Ecto neural progenitor cell (in vitro differentiated cells): ENCODE measurements around the gene SCNM1.

Source experiments
- DNase-seq: peaks from one replicate; pipeline ENCODE4 v3.0.0-alpha.2; 2018; ENCODE audit warnings: low spot score

The SCNM1 gene, protein sequence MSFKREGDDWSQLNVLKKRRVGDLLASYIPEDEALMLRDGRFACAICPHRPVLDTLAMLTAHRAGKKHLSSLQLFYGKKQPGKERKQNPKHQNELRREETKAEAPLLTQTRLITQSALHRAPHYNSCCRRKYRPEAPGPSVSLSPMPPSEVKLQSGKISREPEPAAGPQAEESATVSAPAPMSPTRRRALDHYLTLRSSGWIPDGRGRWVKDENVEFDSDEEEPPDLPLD

DNA sequence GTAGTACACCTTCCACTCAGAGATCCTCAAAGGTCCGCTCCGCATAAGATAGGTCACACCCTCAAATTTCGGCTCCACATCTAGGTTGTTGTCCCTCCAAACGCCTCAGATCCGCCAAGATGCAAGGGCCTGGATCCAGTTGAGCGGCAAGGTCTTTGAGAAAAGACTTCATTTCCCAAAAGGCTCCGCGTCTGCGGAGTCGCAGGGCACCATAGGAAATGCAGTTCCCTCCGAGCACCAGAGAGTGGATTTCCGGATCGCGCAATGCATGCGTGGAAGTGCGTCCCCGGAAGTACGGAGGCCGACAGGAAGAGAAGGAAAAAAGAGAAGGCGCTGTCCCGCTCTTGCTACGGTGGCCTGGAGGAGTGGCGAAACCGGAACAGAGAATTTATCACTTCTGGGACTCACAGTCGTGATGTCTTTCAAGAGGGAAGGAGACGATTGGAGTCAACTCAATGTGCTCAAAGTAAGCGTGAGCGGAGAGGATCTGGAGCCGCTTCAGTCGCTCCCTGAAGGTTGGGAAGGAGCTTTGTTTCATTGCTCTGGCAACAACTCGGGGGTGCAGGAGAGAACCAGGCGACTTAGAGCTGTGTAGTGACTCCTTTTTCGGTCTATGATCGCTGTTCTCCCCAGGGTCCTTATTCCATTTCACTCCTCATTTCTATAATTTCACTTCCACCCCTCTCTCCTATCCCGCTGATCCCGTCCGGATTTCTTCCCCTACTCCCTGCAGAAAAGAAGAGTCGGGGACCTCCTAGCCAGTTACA is at the start of gene SCNM1, which contains the start of gene LYSMD1:
Gene SCNM1, plus strand, starts transcription at position 407 of the 767 bp plus-strand sequence. Its CDS starts 9 bp downstream, at position 416.
Gene LYSMD1, minus strand, starts transcription at position 165 of the 767 bp plus-strand sequence. CDS start 644 bp downstream, outside the sequence.
- peak; percentile 97 for DNase-seq

DNA sequence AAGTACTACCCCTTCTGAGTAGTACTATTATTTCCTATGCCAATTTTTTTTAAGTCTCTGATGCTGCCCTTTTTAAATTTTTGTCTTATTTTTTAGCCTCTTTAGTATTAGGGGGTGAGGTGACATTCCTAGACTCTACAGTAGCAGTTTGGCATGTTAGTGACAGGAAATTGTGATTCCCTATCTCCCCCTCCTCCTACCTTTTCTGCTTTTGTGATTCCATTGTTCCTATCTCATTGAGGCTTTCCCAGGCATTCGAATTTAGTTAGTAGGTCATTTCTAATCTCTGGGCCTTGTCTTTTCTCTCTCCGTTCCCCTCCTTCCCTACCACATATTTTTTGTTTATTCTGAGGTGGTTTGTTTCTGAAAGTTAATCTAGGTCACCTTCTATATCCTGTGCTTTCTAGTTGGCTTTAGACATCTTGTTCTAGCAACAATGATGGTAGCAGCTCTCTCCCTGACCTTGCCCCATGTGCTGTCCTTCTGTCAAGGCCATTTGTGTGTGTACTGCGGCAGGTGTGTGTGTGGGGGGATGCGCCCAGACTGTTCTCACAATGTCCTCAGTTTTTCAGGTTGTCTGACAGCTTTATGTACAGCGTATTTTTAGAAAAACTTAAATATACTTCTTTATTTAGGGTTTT is 41.1 kb upstream of the SCNM1 start:
- DNase-seq: no peak

DNA sequence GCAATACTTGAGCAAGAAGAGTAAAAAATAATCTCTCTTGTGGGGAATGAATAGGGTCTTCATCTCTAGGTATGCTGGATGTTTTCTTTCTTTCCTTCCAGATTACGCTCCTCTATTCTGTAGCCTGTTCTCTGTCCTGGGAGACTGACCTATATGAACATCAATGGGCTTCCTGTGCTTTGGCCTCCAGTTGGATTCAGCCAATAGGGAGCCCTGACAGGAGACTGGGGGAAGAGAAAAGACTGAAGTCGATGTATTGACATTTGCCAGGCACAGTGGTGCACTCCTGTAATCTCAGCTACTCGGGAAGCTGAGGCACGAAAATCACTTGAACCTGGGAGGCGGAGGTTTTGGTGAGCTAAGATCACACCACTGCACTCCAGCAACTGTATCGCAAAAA is 37.1 kb upstream of the SCNM1 start:
- DNase-seq: no peak

DNA sequence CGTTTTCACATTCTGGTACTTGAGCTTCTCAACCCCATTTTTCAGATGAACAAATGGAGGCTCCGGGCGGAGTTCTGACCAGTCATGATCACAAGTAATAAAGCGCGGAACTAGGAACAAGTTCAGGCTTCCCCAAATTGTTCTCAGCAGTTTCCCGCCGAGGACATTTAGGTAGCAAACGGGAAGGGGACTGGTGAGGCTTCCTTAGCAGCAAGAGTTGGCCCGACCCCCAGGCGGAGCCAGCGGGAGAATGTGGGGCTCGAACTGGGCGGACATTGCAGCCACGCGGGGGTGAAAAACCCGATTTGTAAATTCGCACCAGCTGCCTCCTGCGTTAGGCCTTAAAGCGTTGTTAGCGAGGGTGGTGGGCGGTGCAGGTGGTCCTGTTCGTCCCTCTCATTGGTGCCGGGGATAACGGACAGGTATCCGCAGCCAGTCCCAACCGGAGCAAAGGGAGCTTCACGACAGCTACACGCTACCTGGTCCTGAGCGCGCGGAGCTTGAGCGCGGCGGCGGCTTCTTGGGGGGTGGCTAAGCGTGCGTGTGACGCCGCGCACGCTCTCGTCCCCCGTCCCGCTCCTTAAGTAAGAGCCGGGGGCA is 34.9 kb upstream of the SCNM1 start:
- peak; percentile 91 for DNase-seq

DNA sequence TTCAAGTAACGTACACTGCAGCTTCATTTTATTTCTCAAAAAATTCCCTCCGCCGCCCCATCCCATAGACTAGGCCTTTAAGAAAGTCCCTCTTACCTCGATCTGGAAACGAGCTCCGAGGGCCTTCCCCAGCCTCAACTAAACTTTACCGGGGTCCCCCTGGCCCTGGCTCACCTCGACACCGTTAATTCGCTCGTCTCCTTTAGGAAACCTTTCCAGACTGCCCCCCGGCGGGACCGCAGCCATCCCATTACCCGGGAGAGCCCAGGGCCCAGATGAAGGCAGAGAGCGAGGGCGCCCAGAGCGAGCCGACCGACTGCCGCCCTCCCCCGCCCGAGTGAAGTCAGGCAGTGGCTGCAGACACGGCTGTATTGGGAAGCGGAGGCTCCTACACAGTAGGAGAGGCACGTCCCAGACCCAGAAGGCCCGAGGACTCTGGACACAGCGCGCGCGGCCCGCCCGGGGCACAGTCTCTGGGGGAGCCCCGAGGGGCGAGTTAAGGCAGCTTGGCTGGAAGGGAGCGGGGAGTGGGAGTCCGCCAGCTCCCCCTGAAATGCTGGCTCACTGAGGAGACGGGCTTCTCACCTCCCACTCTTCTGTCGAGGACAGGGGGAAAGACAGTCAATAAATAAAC is 34.1 kb upstream of the SCNM1 start:
- peak; percentile 76 for DNase-seq

DNA sequence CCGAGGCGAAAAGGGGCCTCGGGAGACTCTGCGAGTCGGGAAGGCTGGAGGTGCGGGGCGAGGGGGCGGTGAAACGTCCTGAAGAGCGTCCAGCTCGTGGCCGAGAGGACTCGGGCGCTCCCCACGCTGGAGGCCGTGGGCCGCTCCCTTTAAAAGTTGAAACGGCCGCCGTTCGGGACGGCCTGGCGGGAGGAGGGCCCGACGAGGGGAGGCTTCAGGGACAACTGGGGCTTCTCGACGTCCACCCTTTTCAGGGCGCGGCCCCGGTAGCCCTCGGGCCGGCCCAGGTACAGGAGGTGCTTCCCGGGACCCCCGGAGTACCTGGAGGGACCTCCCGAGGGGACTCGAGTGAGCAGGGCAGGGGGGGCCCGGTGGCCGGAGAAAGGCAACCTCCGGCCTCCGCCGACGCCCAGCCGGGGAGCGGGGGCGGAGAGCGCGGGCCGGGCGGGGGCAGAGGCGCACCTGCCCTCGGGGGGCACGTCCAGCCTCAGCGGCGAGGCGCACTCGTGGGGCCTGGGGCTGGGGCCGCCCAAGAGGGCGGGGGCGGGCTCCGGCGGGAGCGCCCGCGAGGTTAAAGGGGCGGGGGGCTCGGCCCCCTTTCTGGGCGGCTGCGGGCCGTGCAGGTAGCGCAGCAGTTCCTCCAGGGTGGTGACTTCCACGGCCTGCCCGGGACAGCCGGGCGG is 33.5 kb upstream of the SCNM1 start:
- no peak for DNase-seq

DNA sequence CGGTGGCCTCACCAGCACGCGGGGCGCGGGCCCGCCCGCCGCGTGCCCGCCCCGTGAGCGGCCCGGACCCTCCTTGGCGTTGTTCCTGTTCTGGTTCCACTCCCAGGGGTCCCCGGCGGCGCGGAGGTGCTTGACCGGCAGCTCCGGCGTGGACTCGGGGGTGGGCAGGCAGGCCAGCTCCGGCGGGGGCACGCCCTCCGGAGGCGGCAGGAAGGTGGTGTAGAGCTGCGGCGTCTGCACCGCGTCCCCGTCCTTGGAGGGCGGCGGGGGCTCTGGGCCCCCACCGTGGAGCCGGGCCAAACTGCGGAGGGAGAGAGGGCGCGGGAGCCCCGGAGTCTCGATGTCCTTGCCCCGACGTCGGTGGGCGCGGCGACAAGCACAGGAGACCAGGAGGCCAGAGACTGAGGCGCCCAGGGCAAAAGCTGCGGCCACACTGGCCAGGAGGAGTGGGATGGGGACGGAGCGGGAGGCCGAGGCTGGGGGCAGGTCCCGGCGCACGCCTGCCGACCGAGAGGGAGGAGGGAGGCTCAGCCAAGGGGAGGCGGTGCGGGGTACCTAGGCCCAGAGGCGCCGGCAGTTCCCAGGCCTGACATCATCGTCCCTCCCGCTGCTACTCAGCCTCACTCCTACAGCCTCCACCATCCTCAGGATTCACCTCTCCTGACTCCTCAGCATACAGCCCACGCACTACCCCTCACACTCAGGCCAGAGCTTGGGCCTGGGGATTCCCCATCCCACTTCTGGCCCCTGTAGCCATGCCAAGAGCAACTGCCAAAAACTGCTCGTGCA is 32.7 kb upstream of the SCNM1 start:
- DNase-seq: peak; percentile 69

DNA sequence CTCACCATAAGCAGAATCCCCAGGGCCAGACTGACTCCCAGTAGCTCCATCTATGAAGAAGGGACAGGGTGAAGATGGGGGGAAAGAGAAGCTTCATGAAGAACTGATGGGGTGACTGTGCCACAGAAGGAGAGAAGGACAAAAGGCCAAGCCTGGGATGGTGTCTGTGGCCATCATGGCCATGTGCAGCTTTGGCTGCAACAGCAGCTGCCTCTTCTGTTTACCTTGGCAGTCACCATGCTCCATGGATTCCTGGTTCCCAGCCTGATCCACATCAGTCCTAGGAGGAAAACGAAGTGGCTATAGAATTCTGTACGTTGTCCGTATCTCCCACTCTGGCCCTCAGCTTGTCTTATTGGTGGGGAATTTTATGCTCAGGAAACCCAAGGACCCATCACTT is 31.5 kb upstream of the SCNM1 start:
- no peak for DNase-seq

DNA sequence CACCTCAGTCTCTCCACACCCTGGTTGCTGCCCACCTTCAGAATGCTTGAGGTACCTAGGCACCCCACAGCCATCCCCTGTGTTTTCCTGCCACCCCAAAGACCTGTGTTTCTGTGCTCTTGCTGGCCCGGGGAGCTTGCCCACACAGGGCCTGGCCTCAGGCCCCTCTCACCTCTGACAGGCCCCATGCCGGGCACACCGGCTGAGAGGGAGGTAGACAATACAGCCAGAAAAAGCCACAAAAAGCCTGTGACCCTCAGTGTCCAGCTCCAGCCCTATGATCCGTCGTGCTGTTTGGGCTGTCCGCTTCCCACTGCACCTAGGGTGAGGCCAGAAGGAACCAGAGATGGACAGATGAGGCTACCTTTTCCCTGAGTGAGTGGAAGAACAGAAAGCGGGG is 31.0 kb upstream of the SCNM1 start:
- DNase-seq: no peak

DNA sequence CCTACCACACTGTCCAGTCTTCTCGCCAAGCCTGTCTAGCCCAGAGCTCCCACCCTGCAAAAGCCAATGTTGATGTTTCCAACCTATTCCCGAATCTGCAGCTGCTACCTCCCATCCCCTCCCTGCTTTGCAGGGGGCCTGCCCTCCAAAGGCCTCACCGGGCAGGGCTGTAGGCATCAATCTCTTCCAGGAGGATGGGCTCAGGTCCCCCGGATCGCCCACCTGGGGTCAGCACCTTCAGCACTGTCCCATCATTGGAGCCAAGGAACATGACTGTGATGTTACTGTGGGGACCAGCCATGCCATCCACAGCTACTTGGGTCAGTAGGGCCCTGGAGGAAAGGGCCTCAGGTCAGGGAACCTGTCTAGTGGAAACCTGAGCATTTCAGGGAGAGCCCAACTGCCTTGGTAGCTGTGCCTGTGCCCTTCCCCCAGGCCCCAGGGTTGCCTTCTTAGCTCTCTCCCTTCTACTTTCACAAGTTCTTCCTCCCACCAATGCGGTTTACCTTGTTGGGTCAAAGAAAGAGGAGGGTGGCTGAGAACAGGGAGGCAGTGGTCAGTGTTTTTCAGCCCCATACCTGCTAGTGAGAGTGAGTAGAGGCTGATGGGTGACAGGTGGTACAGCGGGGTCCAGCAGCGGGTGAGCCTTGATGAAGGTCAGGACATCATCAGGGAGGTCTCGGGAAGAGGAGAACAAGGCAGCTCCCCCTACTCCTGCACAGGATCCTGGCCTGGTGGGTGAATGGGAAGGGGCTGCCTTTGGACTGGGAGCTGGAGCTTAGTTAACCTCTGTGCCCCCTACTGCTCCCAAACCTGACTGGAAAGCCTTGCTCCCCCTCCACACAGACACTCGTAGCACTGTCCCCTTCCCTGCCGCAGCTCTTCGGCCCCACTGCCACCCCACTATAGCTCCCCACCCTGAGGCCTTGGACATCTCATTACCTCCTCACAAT is 30.2 kb upstream of the SCNM1 start:
- DNase-seq: no peak

DNA sequence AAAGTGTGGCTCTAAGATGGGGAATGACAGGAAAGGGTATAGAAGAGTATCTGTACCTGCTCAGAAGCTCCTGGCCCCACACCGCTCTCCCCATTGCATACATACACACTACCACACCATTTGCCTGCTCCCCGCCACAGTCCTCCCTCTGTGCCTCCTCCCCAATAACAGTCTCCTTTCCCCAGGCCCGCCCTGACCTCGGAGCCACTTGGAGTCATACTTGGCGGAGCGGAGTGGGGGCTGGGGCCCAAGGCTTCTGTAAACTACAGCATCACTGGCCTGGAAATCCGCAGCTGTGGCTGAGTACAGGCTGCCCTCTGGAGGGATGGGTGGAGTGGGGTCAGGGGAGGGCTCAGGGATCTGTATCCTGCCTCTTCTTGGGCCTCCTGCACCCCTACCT is 28.2 kb upstream of the SCNM1 start:
- no peak for DNase-seq

DNA sequence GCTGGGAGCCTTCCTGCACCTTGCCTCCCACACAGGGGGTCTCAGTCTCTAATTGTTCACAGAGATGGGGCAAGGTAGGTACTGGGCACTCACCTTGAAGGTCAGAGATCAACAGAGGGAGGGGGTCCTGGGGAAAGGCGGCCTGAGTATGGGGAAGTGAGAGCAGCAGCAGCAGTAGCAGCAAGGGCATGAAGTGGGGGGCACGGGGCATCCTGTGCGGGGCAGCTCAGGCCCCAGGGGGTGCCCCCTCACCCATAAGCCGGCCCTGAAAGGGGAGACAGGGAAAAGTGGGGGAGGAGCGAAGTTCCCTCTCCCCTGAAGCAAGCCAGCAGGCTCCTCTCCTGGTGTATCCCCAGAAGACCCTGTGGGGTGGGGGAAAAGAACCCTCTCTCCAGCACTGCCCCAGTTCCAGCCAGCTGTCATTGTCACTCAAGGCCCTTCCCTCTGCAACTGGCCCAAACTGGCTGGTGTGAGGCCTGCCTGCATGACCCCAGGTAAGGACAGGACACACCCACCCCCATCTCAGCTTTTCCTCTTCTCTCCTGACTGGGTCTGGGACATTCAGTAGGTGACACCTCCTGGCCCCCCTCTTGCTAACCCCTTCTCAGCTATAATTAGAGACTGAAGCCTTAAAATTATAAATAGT is 23.4 kb upstream of the SCNM1 start:
- DNase-seq: no peak

DNA sequence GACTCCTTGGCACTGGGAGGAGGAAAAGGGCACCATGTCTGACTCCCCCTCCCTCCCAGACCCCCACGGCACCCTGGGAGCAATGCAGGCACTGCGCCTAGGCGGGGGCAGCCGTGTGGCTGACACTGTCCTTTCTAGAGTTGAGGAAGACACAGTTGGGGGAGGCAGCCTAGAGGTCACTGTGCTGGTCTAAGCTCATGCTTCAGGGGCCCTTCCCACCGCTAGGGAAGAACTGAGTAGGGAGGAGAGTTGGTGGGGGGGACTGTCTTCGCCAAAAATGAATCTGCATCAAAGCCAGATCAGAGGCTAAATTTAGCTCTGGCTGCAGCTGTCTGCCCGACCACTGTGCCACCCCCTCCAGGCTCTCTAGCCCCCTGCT is 22.9 kb upstream of the SCNM1 start:
- no peak for DNase-seq

DNA sequence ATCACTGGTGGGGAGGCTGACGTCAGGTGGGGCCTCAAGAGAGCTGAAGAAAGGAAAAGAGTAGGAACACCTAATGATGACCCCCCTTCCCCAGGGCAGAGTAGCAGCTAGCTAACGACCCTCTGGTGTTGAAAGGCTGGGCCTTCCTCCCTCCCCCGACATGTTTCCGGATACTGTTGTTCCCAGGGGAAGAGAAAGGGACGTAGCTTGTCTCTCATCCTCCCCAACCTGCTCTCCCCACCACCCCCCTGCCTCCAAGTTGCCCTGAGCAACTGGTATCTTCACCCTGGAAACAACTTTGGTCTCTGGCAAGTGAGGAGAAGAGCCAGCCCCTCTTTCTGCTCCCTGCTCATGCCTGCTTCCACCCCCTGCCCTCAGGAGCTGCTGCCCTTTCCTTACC is 22.0 kb upstream of the SCNM1 start:
- no peak for DNase-seq

DNA sequence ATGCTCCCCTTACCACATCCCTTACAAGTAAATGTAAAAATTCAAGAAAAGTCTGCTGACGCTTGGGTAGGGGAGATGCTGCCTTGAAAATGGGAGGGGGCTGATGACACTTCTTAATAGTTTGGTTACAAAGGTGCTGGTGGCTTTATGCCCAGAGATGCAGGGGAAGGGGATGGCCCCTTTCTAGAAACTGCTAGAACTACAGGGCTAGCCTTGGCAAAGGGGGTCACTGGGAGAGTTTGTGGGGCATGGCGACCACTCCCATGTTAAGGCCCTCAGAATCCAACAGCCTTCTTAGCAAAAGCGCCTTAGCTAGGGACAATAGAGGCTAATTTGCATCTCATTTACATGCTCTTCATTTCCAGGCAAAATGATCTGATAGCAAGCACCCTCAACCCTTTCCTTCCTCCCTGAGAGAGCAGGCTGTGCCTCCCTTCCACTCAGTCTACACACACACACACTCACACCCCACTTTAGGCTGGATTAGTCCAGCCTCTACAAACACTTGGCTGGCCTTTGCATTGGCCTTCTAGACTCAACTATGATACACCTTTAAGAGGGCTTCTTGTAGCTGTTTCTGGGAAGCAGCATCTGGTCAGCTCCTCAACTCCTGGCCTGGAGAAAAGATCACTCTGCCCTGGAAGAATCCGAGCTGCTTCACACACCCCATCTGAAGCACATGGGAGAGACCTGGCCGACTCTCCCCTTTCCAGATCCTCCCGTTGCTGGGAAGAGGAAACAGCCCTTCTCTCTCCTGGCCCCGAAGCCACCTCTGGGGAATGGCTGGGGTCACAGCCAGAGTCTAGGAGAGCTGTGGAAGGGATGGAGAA is 21.3 kb upstream of the SCNM1 start:
- DNase-seq: no peak

DNA sequence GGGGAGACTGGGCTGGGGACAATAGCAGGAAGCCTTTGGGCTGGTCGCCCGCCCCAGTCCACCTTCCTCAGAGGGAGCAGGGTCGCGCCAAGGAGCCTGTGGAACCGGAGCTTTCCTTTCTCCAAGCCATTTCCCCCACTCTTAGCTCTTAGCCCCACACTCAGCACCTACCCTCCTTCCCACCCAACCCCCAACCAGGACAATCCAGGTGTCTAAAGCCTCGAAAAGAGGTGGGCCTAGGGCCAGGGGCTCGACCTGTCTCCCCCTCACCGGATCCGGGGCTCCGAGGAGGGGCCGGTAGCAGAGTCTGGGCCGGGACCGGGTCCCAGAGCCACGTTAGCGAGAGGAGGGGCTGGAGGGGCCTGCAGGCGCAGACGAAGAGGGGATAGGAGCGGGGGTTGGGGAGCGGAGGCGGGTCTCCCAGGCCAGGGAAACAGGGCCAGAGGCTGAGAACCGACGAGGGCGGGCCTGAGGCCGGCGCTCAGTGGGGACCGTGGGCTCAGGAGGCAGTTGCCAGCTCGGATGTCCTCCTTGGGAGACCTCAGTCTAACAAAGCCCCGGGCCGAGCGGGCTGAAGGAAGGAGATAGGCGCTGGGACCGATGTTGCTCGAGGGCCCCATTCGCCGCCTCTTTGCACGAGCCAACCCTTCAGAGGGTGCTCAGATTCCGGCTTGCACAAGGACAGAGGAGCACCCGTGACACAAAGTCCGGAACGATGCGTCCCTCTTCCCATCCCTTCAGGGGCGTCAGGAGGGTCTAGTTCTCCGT is 20.5 kb upstream of the SCNM1 start:
- peak; percentile 64 for DNase-seq

DNA sequence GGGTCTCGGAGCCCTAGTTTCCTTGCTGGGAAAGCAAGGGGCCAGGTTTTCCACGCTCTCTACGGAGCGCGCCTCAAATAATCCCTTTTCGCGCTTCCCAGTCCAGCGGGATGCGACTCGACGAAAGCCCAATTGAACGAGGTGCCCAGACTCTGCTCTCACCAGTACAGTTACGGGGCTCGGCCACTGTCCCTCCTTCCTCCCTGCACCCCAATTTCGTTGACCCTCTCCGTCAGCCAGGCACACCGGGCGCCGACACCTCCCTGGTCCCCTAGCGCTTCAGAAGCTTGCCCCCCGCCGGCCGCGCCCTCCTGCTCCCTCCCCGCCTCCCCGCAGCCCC is 19.9 kb upstream of the SCNM1 start:
- DNase-seq: peak; percentile 55
